GM19452 (cell line): ENCODE data around the gene CADPS2.

Experiments used
- ATAC-seq: cut with Tn5 transposase; IDR thresholded peaks from one replicate; pipeline ENCODE4 v1.9.1; 2021; ENCODE audit not compliant: unreplicated experiment

Gene CADPS2

DNA sequence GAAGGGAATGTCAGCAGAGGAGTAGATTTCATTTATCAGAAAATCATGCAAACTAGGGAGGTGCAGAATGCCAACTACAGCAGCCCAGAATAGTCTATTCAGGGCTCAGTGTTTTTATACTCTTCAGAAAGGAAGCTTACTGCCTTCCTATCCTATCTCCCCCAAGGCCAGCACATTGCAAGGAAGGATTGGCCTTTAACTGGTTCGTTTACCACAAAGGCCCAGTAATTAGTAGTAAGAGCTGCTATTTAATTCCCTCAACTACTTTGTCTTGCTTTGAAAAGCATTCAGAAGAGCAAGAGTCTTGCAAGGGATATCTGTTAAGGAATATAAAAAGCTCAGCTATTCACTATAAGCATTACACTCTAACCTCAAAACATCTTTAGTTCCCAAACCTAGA lies 97.1 kb downstream of the CADPS2 start:
- no peak for ATAC-seq

DNA sequence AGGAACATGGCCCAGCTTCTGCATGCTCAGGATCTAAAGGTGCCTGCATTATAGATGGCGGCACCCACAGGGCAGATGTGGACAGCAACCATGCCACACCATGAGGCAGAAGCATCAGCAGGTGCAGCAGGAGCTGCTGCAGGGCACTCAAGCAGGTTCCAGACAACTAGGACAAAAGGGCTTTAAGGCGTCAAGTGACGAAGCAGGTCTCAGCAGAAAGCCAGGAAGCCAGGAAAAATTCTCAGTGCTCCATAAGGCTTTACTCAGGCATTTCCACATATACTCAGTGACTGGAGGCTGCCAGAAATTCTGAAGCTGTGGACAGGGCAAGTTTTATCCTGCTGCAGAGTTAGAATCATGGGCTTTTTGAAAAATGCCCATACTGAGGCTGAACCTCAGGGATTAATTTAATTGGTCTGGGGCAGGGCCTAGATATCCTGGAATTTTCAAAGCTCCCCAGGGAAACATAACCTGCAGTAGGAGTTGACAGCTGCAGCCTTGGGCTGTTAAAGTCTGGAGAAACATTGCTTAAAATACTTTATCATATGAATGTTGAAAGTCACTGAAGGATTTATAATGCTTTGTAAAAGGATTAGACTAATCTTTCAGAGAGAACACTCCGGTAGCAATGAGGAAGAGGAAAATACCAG lies 115.4 kb downstream of the CADPS2 start:
- no peak for ATAC-seq

DNA sequence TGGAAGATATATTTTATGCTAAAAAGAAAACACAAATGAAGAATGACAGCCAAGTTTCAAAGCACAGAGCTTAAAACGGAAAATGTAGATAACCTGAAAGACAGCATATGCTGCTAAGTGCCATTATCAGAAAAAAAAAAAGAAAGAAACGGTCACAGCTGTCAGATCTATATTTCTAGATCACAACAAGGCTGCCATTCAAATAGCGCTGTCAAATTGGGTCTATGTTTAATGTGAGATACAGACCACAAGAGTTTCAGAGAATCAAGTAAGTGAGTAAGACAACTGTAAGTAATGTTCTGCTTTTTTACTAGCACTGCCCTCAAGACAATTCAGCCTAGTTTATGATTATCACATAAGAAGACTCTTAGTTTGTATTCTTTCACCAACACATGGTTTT lies 117.4 kb downstream of the CADPS2 start:
- ATAC-seq = no peak

DNA sequence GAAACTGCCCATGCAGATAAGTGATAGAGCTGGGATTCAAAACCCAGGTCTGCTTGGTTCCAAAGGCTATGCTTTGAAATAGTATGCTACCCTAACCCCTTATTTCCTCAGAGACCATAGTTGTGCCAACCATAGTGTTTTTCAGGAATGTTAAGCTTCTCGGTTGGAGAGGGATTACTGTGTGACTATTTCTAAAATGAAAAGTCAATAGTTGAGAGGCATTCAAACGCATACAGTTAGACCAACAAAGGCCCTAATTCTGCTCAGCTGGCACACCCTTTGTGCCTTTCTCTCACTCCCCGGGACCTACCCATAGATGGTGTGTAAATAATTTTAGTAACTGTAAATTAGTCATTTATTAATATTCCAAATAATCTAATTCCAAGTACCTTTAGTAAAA lies 118.9 kb downstream of the CADPS2 start:
- no peak for ATAC-seq

DNA sequence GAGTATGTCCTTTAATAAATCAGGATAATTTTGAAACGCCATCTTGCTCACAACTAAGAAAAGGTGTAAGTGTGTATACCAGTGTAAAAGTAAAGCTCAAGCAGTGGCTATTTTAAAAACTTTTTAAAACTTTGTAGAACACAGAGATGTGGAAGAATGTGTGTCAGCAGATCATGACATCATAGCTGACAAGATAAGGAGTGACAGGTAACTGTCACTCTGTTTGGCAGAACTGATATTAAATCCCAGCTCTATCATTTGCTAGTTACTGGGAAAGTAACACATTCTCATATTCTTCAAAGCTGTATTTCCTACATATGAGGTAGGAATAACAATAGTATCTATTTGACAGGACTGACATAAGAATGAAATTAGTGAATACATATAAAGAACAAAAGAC lies 119.7 kb downstream of the CADPS2 start:
- no peak for ATAC-seq

DNA sequence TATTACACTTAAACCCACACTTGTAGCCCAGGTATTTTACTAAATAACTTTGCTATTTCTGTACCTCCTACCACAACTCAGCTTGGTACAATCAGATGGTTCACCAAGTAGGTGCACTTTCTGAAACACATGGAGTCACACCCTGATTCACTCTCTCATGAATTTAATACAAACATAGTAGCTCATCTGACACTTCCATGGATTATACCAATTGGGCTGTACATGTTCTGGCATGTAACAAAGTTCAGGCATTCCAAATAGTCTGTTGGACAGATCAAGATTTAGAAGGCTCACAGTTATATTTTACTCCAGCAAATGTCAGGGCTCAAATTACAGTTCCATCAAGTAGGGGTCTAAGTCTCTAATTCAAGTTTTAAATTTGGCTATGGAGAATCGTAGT lies 121.4 kb downstream of the CADPS2 start:
- ATAC-seq = no peak

DNA sequence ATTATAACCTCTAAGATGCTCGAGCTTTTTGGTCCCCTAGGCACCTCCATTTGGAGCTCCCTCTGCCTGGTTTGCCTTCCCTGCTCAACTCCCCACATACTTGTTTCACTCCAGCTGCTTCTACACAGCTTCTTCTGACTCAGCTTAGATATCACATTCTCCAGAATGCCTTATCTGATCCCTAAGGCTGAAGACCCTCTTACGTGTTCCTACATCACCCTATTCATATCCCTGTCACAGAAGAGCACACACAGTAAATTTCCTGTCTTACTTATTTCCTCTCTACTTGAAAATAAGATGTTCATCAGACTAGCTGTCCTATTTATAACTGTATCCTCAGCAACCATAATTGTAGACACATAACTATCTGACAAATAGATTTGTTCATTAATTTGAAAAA lies 122.2 kb downstream of the CADPS2 start:
- no peak for ATAC-seq

DNA sequence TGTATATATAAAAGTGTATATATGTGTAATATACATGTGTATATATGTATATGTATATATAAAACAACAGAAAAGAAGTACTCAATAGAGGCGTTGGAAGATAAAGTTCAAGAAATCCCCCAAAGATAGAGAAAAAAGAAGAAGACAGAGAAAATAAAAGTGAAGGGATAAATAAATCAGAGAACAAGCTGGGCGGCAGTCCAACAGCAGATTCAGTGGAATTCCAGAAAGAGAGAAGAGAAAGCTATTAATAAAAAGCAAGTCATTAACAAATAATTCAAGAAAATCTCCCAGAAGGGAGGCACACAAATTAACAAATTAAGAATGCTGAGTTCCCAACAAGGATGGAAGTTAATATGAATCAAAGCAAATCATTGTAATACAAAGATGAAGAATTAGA lies 124.2 kb downstream of the CADPS2 start:
- no peak for ATAC-seq

DNA sequence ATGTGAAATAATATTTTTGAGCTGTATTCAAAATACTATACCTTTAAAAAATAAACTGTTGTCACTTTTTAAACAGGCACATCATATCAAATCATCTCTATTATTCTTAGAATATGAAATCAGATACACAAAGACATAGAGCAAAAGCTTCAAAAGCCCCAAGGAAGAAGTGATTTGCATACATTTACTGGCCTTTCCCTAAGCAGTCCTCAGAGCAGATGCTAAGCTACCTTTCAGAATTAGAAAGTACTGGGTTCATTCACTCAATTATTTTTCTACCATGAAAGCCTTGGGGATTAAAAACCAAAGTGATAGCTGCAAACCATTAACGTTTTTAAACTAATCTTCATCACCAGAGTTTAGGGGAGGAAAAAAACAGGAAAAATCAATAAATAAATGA lies 127.8 kb downstream of the CADPS2 start:
- ATAC-seq = no peak

DNA sequence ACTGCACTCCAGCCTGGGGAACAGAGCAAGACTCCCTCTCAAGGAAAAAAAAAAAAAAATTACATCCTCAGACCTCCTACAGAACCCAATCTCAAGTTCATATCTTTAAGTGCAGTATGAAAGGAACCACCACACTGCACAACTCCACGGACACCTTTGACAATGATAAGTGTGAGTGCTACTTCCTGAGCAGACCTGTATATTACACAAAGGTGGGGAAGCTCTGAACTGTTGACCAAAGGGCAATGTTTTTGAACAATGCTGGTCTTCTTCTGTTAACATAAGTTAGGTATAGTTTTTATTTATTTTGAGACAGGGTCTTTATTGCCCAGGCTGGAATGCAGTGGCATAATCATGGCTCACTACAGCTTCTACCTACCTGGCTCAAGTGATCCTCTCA lies 129.4 kb downstream of the CADPS2 start:
- ATAC-seq = no peak

DNA sequence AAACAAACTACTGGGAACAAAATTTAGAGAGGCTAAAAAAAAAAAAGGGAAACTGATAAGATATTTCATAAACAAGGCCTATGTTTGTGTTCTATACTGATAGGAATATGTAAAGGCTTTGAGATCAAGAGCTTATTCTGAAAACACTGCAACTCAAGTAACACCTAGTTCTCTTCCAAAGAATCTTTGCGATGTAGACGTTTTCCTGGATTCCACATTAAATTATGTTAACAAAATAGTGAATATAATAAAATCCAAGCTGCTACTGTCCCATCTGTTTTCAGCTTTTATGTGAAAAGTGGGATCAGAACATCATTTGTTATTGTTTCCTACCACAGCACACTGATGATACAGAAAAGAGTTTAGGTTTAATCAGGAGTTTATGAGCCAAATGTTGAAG lies 130.6 kb downstream of the CADPS2 start:
- no peak for ATAC-seq

DNA sequence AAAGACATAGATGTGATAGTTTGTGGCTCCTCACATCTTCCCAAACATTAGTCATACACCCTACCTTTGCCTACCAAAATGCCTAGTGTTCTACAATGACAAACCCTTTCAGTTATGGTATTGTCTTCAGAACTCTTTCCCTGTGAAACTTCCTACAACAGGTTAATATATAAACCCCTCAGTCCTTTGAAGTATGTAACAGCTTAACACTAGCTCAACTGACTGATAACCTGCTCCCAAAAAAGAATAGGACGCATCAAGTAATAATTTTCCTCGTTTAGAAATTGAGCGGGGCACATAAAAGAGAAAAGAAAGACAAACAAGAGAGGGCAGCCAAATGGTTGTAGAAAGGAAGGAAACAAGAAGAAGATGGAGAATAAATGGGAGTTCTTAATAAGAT lies 133.7 kb downstream of the CADPS2 start:
- no peak for ATAC-seq

DNA sequence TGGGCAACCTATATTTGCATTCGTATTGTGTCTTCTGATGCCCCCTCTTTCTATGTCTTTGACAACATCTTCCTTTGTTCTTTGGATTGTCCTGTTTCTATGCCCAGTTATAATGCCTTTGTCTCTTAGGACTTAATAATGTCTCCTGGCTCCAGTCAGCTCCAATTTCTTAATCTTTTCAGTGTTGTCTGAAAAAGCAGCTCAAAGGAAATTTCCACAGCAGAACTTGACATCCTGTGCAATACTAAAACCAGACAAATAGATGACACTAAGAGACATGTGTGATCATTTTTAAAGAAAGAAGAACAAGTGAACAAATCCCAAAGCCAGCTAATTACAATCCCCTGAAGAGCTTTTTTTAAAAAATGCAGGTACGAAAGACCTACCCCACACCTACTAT lies 135.9 kb downstream of the CADPS2 start:
- ATAC-seq = no peak

DNA sequence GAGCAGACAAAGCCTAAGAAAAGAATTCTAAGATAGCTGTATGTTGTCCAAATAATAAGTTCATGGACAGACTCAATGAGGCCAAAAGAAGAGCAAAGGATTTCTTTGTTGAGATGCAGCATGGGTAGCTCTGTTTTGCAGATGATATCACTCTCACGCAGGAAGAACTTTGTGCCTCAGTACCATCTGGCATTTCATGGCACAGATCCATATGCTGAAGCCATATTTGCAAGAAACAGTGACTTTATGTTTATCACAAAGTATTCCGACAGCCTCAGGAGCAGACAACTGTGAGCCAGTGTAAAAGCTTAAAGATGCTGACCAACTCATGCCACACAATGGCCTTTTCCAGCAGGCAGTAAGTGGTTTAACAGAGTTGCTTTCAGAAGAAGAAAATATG lies 138.1 kb downstream of the CADPS2 start:
- ATAC-seq = no peak

DNA sequence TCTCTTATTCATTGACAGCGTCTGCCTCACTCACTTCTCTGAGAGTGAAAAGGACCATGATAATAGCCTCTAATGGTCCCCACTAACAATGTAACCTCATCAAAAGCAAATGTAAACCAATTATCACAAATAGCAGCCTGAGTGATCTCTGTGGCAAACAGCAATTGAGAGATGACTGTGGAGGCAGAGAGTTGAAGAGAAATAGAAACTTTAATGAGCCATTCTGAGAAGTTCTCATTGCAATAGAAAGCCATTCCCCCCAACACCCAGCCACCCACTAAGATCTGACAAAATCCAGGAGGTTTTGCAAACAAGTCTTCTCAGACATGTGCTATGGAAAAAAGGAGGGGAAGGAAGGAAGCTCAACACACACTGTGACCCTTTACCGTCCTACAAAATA lies 139.3 kb downstream of the CADPS2 start:
- no peak for ATAC-seq

DNA sequence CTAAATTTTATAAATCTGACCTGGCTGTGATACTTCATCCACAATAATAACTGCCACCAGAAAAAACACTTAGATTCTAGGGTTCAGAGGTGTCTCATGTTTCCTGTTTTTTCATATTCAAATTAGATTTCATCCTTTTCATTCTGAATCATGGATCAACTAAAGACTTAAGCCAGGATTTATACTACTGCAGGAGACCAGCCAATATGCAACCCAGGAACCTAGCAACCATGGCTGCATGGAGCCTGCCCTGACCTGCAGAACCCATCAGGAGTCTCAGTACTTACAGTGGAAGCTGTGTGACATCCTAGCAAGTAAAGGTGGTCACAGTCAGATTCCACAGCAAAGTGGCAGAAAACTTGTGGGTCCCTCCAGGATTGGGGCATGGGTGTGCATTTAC lies 143.0 kb downstream of the CADPS2 start:
- ATAC-seq = no peak

DNA sequence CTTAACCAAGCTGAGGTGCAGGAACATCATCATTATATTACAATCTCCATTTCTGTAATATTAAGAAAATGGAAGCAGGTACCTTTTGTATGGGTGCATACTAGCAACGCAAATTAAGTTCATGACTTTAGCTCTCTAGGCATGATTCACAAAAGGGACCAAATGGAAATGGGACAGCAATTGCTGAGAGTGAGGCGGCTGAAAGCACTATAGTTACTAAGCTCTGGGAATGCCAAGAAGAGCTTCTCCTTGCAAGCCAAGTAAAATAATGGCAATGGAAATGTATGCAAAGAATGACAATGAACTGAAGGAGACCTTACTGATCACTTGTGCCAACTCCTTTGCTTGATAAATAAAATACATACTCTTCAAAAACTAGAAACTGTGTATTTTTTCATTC lies 147.3 kb downstream of the CADPS2 start:
- no peak for ATAC-seq

DNA sequence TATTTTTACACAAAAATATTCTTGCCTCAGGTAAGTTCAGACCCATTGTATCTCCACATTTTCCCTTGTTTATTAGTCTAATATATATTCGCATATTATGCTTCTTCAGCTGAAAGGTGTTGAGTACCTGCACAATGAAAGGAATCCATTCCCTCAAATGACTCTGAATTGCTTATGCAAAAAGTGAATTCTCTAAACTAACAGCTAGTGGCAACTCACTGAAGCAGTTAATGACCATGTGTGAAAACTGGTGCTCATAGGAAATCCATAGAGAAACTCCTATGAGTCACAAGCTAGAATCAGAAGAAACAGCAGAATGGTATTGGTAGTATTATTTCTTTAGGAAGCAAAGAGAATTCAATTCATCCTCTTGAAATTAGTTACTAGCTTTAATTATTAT lies 150.1 kb downstream of the CADPS2 start:
- ATAC-seq = no peak

DNA sequence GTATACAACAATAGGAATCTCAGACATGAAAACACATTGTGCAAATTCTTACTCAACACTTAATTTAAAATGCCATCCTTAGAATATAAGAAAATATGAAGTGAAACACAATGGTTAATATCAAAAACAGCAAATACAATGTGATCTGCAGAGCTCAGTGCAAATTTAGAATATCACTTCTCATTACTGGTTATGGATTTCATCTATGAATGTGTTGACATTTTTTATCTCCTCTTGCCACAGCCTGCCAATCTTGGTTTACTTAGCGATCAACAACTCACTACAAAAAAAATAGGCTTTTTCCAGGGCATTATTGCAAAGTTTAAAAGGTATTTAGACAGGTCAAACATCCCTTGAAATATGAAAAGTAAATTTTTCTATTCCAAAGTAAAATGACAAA lies 158.5 kb downstream of the CADPS2 start:
- ATAC-seq = no peak

DNA sequence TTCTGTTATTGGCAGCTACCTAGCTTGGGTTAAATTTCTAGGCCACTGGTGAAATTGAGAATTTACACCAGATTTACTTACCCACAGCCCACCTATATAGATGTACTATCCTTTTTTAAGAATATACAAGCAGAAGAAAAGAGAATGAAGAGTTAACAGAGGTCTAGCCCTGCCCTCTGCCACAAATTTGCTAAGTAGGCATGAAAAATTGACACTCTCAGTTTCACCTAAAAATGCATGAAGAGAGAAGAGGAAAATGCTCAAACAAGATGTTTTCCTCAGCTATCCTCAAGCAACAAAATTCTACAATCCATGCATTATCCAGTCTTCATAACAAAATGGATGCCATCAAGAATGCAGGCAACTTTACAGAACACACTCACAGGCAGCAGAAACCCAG lies 158.9 kb downstream of the CADPS2 start:
- ATAC-seq = no peak

DNA sequence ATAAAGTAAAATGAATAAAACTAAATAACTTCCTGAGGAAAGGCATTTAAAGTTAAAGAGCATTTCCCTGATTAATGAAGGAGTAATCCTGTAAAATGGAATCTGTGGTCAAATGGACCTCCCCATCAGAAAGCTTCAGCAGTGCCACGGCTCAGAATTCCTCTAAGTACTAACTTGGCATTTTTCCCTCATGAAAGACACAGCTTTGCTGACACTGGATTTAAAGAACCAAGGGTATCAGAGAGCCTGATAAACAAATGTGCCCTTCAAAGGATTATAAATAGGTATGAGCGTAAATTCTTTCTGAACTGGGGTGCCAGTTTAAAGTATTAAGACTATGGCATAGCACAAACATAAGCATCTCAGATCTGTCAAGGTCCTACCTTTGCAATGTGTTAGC lies 159.4 kb downstream of the CADPS2 start:
- ATAC-seq = no peak

DNA sequence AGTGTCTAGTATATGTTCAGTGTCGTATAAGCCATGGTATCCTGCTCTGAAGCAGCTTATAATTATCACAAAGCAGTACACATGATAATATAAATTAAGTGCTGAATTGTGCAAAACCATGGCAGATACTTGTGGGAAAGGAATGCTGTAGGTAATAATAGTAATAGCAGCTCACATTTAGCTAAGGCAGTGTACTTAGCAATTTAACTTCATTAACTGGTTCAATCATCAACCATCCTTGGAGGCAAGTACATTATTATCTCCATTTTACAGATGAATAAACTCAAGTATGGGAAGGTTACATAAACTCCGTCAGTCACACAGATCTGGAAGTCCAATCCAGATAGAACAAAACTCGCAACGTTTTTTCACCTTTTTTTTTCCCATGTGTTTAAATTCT lies 161.9 kb downstream of the CADPS2 start:
- no peak for ATAC-seq

DNA sequence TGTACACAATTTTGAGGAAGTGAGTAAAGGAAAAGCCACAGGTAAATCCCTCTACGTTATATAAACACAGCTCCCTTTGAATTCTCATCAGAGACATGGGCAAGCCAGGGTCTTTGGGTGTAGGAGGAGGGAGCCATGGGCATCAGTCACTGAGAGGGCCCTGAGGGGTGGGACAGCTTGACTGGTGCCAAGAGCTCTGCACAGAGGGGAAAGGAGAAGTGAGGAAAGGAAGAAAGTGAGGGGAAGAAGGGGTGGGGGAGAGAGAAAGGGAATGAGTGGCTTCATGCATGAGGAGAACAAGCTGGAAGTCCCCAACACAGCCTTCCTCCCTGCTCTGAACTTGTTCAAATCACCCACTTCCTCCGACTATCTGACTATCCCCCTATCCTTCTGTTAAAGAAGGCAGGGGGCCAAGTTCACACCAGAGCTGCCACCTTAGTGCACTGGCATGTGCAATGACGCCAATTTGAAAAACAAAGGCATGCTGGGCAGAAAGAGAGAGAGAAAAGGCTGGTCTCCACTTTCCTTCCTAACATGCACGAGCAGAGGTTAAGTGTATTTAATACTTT lies 167.2 kb downstream of the CADPS2 start:
- ATAC-seq = no peak
